GM13977 (cell line): Measurements from ENCODE around the gene UGT1A8.
"Not testable (repeated sequence)": the region's sequence is repeated elsewhere in the genome, so short reads cannot be mapped to it uniquely, and the experiment has no call there.

ENCODE experiments used
- DNase-seq: peaks from one replicate; pipeline ENCODE4 v3.0.0; 2012; ENCODE audit warnings: low spot score
- in situ Hi-C: fragments of 300-500 bp; cut with MboI; formaldehyde crosslinking; loops from one replicate; pipeline ENCODE4 v1.12.0; 2022; ENCODE audit warnings: low sequenced_read_pairs, low pct_unique_long_range_greater_than_20kb, mixed read lengths, inconsistent platforms; ENCODE audit not compliant: unreplicated experiment
- TF ChIP-seq, protein P1 (sequence below): IDR thresholded peaks from 2 replicates; pipeline ENCODE4 v1.5.1; 2012; ENCODE audit warnings: mild to moderate bottlenecking, control low read depth; ENCODE audit not compliant: insufficient read depth; ENCODE audit errors: extremely low read depth, missing control alignments

UGT1A8 gene

DNA sequence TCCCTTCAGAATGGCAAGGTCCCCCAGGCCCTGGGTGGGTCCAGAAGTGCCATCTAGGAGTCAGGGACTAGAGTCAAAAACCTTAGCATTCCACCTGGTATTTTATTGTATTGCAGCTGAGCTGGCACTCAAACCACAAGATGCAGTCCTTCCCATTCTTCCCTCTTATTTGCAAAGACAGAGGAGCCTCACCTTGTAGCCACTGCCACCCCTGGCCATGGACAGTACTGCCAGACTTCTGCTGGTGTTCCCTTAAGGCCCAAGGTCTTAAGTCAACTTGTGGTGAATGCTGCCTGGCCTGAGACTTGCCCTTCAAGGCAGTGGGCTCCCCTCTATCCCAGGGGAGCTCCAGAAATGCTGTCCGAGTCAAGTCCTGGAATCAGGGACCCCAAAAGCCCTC is 25.7 kb downstream of the UGT1A8 start:
- in situ Hi-C loops: no loop called here
- TF ChIP-seq, protein P1, sequence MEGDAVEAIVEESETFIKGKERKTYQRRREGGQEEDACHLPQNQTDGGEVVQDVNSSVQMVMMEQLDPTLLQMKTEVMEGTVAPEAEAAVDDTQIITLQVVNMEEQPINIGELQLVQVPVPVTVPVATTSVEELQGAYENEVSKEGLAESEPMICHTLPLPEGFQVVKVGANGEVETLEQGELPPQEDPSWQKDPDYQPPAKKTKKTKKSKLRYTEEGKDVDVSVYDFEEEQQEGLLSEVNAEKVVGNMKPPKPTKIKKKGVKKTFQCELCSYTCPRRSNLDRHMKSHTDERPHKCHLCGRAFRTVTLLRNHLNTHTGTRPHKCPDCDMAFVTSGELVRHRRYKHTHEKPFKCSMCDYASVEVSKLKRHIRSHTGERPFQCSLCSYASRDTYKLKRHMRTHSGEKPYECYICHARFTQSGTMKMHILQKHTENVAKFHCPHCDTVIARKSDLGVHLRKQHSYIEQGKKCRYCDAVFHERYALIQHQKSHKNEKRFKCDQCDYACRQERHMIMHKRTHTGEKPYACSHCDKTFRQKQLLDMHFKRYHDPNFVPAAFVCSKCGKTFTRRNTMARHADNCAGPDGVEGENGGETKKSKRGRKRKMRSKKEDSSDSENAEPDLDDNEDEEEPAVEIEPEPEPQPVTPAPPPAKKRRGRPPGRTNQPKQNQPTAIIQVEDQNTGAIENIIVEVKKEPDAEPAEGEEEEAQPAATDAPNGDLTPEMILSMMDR: peak; percentile 18
- no peak for DNase-seq

DNA sequence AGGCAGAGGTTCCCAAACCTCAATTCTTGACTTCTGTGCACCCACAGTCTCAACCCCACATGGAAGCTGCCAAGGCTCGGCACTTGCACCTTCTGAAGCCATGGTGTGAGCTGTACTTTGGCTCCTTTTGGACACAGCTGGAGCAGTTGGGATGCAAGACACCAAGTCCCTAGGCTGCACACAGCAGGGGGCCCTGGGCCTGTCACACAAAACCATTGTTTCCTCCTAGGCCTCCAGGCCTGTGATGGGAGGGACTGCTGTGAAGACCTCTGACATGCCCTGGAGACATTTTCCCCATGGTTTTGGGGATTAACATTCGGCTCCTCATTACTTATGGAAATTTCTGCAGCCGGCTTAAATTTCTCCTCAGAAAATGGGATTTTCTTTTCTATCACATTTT is 28.6 kb downstream of the UGT1A8 start:
- DNase-seq, in situ Hi-C loops: not testable (repeated sequence)

DNA sequence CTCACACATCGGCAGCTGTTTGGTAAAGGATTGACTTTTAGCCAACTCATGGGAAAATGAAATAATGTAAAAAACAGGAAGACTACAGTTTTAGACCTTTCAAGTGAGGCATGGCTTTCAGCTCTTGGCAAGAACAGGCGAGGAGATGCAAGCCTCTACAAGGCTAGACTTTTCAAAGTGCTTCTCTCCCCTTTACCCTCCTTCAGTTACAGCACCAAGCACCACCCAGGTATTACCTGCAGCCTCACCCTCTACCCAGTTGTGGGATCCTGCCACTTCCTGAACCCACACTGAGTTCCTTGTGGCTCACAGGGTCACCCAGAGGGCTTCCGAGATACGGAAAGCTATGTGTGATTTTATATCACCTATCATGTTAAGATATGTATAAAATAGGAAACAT is 33.5 kb downstream of the UGT1A8 start:
- TF ChIP-seq, protein P1: no peak
- in situ Hi-C loops: no loop called here
- no peak for DNase-seq

DNA sequence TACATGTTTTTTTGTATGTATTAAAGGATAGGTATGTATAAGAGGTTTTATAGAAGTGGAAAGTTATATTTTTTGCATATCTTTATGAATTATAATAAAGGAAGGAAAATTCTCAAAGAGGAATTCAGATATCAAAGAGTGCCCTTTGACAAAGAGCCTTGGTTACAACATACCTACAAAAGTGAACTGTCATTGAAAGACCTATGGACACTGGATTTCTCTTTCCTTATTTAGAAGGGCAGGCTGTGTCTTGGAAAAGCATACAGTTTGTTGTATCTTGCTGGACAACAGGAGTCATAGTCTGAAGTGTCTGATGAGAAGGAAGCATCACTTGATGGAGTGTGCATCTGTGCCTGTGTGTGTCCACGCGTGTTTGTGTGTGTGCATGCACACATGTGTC is 34.0 kb downstream of the UGT1A8 start:
- TF ChIP-seq, protein P1: no peak
- DNase-seq: no peak
- in situ Hi-C loops: no loop called here

DNA sequence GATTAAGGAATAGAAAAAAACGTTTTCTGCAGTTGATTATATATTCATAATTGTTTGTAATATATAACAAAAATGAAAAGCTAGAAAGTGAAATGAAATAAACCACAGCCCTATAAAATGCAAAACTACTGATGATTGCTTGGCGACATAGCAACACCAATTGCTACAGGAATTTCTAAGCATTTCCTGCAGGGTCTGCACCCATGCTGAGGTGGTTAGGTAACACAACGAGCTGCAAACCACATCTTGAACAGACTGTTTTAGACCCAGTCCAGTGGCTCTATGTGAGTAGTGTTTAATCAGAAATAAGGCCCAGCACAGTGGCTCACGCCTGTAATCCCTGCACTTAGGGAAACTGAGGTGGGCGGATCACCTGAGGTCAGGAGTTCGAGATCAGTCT is 37.1 kb downstream of the UGT1A8 start:
- in situ Hi-C loops: no loop called here
- TF ChIP-seq, protein P1: no peak
- DNase-seq: no peak

DNA sequence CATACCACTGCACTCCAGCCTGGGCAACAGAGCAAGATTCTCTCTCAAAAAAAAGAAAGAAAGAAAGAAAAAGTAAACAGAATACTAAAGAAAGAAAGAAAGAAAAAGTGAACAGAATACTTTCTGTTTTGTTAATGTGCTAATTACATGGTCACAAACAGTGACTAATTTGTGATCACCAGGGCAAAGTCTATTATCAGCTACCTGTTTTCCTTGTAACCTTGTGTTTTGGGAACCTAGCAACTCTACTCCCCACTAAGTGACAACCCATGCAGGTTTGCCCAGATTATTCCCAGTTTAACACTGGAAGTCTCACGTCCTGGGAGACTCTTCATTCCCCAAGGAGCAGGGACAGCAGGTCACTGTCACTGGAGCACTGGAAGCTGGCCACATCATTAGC is 37.6 kb downstream of the UGT1A8 start:
- TF ChIP-seq, protein P1: no peak
- in situ Hi-C loops: no loop called here
- DNase-seq: no peak

DNA sequence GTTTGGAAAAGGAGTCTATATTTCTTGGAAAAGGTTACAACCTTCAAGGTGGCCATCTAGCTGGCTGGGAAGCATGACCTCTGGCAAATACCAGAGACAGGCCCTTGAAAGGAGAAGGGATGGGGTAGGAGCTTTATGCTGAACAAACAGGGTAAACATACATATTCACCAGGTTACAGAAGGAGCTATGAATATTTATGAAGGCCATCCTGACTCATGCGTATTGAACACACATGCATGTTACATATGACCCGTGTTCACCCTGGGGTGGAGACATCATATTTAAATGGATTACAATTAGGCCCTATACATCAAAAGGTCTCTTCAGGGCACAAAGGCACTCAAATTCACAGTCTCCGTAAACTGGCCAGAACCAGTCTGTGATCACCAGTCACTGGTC is 38.5 kb downstream of the UGT1A8 start:
- in situ Hi-C loops: not testable (repeated sequence)

DNA sequence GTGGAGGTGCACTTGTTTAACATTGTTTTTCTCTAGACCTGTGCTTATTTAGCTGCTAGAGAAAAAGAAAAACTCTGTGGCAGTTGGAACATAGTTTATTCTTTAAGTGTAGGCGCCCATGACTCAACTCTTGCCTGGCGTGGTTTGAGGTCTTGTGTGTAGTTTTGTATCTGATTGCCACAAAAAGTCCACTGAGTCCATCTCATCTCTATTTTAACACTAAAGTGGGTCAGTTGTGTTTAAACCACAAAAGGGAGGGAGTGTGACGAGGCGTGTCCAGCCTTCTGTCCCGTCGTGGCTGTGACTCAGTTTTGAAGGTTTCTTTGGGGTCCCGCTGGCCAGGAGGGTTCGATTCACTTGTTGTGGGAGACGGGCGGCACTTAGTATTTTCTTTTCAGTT is 39.0 kb downstream of the UGT1A8 start:
- in situ Hi-C loops: no loop called here
- TF ChIP-seq, protein P1: no peak
- peak; percentile 2 for DNase-seq

More for the DNA sequence above, 38.5 kb downstream of the UGT1A8 start:
- DNase-seq: not testable (repeated sequence)
